ENCODE measurements around the gene RNASEL.
"Not testable (repeated sequence)": the region's sequence is repeated elsewhere in the genome, so short reads cannot be mapped to it uniquely, and the experiment has no call there.

RNASEL gene

DNA sequence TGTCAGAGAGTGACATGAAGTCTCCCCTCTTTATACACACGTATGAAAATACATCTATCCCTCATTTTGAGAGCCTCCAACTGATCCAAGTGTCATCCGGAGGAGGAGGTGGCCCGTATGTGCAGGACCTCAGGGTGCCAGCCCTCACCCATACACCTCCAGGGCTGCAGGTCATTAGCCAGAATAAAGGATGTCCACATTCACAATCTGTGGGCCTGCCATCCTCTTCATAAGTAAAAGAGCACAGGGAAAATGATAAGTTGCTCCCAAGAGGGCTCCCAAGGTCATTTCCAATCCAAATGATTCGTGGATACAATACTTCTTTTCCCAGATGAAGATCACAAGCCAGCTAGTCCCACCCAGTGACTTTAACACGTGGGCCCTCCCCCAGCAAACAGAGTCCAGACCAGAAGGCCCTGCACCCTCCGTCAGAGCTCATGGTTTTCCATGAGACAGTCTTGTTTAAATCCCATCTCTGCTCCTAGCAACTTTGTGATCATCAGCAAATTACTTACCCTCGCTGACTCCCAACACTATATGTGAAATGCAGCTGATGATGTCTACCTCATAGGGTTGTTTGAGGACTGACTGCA lies 28.6 kb downstream of the RNASEL start:
- DNase-seq, result no peak

DNA sequence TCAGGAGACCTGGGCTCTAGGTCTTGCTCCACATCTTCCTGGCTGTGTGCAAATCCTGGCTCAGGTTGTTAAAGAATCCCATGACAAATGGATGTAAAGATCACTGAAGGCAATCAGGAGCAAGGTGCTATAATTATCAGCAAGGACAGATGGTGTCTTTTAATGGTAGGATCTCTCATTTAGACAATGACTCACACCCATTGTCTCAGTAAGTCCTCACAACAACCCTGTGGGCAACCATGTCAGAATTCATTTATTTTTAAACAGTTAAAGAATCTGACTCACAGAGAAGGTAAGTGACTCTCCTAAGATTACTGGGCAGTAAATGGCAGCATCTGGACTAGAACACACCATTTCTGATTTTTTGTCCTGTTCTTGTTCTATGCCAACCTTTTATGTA lies 32.8 kb downstream of the RNASEL start:
- no peak for DNase-seq

DNA sequence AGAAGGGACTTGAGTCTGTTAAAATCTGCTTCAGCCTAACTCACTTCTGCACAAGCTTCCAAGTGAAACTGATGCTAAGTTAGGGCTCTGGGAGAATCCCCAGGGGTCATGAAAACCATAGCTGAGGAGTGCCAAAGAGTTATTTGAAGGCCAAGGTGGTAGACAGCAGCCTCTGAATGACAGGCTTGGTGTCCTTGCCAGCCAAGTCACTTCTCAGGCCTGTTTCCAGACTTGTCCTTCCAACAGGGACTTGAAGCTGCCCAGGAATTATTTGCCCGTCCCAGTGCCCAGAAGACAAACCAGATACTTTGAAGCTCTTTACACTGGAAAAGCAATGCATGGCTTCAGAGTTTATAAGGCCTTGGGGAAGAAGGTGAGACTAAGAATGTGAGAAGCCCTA lies 33.6 kb downstream of the RNASEL start:
- no peak for DNase-seq

DNA sequence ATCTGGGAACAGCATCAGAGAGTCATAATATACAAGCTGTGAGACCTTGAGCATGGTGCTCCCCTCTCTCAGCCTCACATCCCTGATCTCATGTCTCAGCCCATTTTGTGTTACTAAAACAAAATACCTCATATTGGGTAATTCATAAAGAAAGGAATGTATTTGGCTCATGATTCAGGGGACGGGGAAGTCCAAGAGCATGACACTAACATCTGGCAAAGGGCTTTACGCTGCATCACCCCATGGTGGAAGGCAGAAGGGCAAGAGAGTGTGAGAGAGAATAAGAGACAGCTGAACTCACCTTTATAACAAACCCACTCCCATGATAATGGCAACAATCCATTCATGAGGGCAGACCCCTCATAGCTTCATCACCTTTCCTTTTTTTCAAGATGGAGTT lies 36.5 kb downstream of the RNASEL start:
- DNase-seq, result no peak

DNA sequence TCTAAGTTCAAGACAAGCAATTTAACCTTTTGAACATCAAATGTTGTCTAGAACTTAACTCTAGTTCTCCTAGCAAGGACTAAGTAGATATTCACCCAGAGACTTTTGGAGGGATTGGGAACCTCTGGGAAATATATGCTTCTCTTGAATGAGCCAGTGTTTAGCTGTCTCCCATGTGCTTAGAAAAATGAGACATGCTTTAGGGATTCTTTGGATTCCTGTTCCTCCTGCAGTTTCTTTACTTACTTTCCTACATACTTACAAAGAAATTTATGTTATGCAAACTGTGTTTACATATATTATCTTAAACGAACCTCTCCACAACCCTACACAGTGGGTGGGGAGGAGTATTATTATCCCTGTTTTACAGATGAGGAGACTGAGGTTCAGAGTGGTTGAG lies 39.2 kb downstream of the RNASEL start:
- DNase-seq, result no peak

DNA sequence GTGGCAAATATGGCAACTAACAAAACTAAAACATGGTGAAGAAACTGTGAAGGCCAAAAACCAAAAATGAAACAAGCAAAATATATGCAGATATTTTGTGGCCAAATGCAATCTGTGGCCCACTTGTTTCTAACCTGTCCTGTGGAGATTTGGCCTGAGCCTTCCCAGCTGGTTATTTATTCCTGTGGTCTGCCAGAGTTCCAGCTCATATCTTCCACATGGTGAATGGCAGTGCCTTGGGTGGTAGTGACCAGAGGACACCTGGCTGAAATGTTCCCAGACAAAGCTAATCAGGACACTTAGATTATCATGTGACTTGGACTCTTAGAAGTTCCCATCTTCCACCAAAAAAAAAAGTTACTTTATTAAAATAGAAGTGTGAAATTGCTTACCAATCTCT lies 39.7 kb downstream of the RNASEL start:
- no peak for DNase-seq

DNA sequence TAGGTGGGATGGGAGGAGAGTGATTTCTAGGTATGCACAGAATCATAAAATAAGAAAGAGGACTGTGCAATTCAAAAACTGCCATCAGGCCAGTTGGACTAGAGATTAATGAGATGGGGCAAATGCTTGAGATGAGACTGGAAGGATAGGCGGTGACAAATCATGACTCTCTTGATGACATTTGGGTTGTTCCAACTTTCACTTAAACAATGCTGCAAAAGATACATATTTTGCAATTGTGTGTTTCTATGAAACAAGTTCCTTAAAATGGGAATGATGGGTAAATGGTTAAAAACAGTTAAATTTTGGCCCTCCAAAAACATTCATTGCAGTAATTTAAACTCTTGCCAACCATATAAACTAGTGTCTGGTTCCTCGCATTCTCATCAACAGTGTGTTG lies 55.2 kb downstream of the RNASEL start:
- DNase-seq, result no peak

DNA sequence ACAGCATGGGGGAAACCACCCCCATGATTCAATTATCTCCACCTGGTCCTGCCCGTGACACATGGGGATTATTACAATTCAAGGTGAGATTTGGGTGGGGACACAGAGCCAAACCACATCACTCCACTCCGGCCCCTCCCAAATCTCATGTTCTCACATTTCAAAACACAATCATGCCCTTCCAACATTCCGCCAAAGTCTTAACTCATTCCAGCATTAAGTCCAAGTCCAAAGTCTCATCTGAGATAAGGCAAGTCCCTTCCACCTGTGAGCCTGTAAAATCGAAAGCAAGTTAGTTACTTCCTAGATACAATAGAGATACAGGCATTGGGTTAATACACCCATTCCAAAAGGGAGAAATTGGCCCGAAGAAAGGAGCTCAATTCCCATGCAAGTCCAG lies 60.9 kb downstream of the RNASEL start:
- DNase-seq, result not testable (repeated sequence)

DNA sequence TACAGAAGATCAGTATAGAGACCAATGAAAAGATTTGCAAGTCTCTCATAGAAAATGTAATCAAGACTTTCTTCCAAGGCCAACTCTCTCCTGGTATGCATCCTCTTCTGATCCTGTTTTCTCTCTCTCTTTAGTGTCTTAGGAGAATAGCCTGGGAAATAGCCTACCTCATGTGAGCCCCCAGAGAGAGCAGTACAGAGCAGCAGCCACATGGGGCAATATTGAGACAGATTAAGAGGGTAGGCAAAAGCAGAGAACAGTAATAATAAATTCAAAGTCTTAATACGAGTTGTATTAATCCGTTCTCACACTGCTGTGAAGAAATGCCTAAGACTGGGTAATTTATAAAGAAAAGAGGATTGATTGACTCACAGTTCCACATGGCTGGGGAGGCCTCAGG lies 61.4 kb downstream of the RNASEL start:
- DNase-seq, result no peak

DNA sequence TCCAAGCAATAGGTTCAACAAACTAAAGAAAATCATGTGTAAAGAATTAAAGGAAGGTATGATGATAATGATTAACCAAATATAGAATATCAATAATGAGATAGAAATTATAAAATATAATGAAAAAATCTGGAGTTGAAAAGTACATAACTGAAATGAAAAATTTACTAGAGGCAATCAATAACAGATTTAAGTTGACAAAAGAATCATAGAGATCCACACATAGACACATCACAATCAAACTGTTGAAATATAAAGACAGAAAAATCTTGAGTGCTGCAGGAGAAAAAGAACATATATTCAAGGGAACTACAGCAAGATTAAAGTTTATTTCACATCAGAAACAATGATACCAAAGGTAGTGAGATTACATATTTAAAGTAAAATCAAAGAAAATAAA lies 63.7 kb downstream of the RNASEL start:
- DNase-seq, result no peak
